GM12878 (cell line): ENCODE results near the gene AMH. TPM values are rescaled to one million over a fixed set of nuclear protein-coding genes. Genes with fewer than 3 reads are reported as not detected.

Experiments
- ATAC-seq: fragments of 200-7000 bp; cut with Tn5 transposase; 3 replicates; pipeline ENCODE4 v1.9.1; 2020; ENCODE audit warnings: mild to moderate bottlenecking, moderate library complexity
- BruUV-seq: library from RNA; stranded (reverse); fragments of 400-500 nt; replicated peaks from 2 replicates; lab custom pipeline; 2021; lab: Mats Ljungman, UMichigan
- CTCF ChIA-PET: fragments of 300-600 bp; sonication (Branson Sonifier 250); formaldehyde crosslinking; extraction: SDS; loops from one replicate; lab custom pipeline; 2021; ENCODE audit warnings: inconsistent platforms; lab: Yijun Ruan, JAX
- POLR2A ChIA-PET: fragments of 350-600 bp; formaldehyde crosslinking; extraction: SDS; loops from one replicate; lab custom pipeline; 2021; ENCODE audit warnings: inconsistent platforms; lab: Charles Lee
- RAD21 ChIA-PET: fragments of 300-600 bp; sonication (Branson Sonifier 250); formaldehyde crosslinking; loops from one replicate; lab custom pipeline; 2023; ENCODE audit warnings: antibody characterized with exemption; ENCODE audit not compliant: unreplicated experiment; lab: Charles Lee
- SMC1A ChIA-PET: fragments of 300-600 bp; sonication (Branson Sonifier 250); formaldehyde crosslinking; loops from one replicate; lab custom pipeline; 2023; ENCODE audit not compliant: unreplicated experiment, uncharacterized antibody; lab: Charles Lee
- DNase-seq: peaks from one replicate; pipeline ENCODE4 v3.0.0-alpha.2; 2011; ENCODE audit warnings: low read depth, low spot score
- FAIRE-seq: peaks from 3 replicates; lab custom pipeline; 2011; peaks lifted over from hg19 to GRCh38; lab: Jason Lieb, UNC
- H2AFZ ChIP-seq: 2 replicates; pipeline ENCODE4 v1.6.0; 2011; ENCODE audit warnings: low read depth, low read length, control low read depth; ENCODE audit not compliant: control insufficient read depth
- H3K27ac ChIP-seq: 2 replicates; pipeline ENCODE4 v1.5.1; 2011; ENCODE audit warnings: control low read depth; ENCODE audit not compliant: control insufficient read depth, insufficient read depth
- H3K27me3 ChIP-seq, 2 experiments: replicated peaks in 1 of 2; 2 replicates each; pipeline versions ENCODE4 v1.6.0 to v1.6.1; 2011; ENCODE audit warnings: low read length in 1 of 2; ENCODE audit not compliant: control insufficient read depth in 2 of 2, insufficient read depth in 2 of 2
- H3K36me3 ChIP-seq, 2 experiments: 2 replicates each; pipeline ENCODE4 v1.5.1; 2011; ENCODE audit warnings: low read length in 1 of 2; ENCODE audit not compliant: control insufficient read depth in 2 of 2, insufficient read depth in 2 of 2
- H3K4me1 ChIP-seq: 2 replicates; pipeline ENCODE4 v1.6.1; 2011; ENCODE audit warnings: mild to moderate bottlenecking, low read length, moderate library complexity, mixed read lengths; ENCODE audit not compliant: control insufficient read depth, insufficient read depth
- H3K4me2 ChIP-seq: 2 replicates; pipeline ENCODE4 v1.6.0; 2011; ENCODE audit warnings: control low read depth; ENCODE audit not compliant: control insufficient read depth, insufficient read depth
- H3K4me3 ChIP-seq: fragments of 200-600 bp; sonication (generic); 2 replicates; pipeline ENCODE4 v1.5.1; 2016
- H3K79me2 ChIP-seq: 2 replicates; pipeline ENCODE4 v1.6.0; 2011; ENCODE audit warnings: low read length; ENCODE audit not compliant: control insufficient read depth, insufficient read depth
- H3K9ac ChIP-seq: 2 replicates; pipeline ENCODE4 v1.8.0; 2011; ENCODE audit warnings: low read length, control low read depth, mixed read lengths; ENCODE audit not compliant: control insufficient read depth, insufficient read depth
- H3K9me3 ChIP-seq: replicated peaks from 3 replicates; pipeline ENCODE4 v1.5.1; 2011; ENCODE audit warnings: mild to moderate bottlenecking, low read length; ENCODE audit not compliant: control insufficient read depth, insufficient read depth
- H4K20me1 ChIP-seq: 2 replicates; pipeline ENCODE4 v1.6.0; 2011; ENCODE audit not compliant: control insufficient read depth, insufficient read depth
- CBX5 ChIP-seq: sonication (generic); IDR thresholded peaks from 2 replicates; pipeline ENCODE4 v1.6.1; 2016; ENCODE audit warnings: low read depth, moderate library complexity, mild to moderate bottlenecking, inconsistent platforms
- EP300 ChIP-seq, 2 experiments: fragments of 150-350 bp in 1 of 2; IDR thresholded peaks; 2 replicates each; pipeline ENCODE4 v1.6.1; 2011 to 2012; ENCODE audit warnings: low read depth in 2 of 2, low read length in 2 of 2, borderline replicate concordance in 1 of 2, improper control_type of control experiment in 1 of 2, inconsistent platforms in 1 of 2; ENCODE audit not compliant: control insufficient read depth in 1 of 2
- POLR2A ChIP-seq: IDR thresholded peaks from 2 replicates; pipeline ENCODE4 v1.6.1; 2011; ENCODE audit warnings: low read depth, mild to moderate bottlenecking, low read length
- SREBF1 ChIP-seq: IDR thresholded peaks from 2 replicates; pipeline ENCODE4 v1.6.1; 2012; ENCODE audit warnings: mild to moderate bottlenecking, low read length
- STAT3 ChIP-seq: IDR thresholded peaks from 2 replicates; pipeline ENCODE4 v1.6.1; 2011; ENCODE audit warnings: low read depth, low read length, improper control_type of control experiment
- WGBS: methylation state at CpG from one replicate; pipeline ENCODE4 v1.1.6; 2016; ENCODE audit warnings: low lambda C conversion rate; ENCODE audit not compliant: insufficient replicate concordance, insufficient coverage; ENCODE audit errors: missing lambda C conversion rate; 5-methylcytosine and 5-hydroxymethylcytosine counted together
- in situ Hi-C: fragments of 300-500 bp; cut with MboI; formaldehyde crosslinking; loops from 9 replicates; pipeline ENCODE4 v1.14.3; 2018; ENCODE audit warnings: mixed read lengths
- intact Hi-C: fragments of 100-400 bp; cut with micrococcal nuclease; formaldehyde crosslinking; loops from one replicate; pipeline ENCODE4 v1.14.2; 2022; ENCODE audit not compliant: unreplicated experiment
- polyA plus RNA-seq, 11 experiments: library from polyadenylated mRNA; depleted of rRNA in 4 of 11; unstranded in 6 of 11; stranded (reverse) in 5 of 11; fragments of >200 nt; fragmentation: Nextera tagmentation in 4 of 11; fragmentation: Illumina TruSeq in 1 of 11; extraction: Ambion mirVana in 4 of 11; extraction: Trizol in 1 of 11; gene quantifications; 1 replicate in 1 of 11; 2 replicates in 10 of 11; pipeline versions ENCODE4 v1.2.1 to v1.2.3, GENCODE V29; 2011 to 2016; ENCODE audit warnings: inconsistent platforms in 2 of 11, missing spikeins in 2 of 11, low read depth in 1 of 11
- total RNA-seq, 4 experiments: library from RNA; depleted of rRNA in 3 of 4; stranded (reverse); fragments of >200 nt in 3 of 4; fragmentation: Illumina TruSeq in 1 of 4; extraction: Trizol in 1 of 4; gene quantifications; 2 replicates each; pipeline versions ENCODE4 v1.2.1 to v1.2.3, GENCODE V29; 2013 to 2021

The AMH gene
- total and polyA plus RNA-seq, 10 of the 15 experiments (the other 5 are each of a cell fraction or from before 2014, with no cell fraction given): 0.17 to 3.5 (median 0.81) TPM; not detected in 4

DNA sequence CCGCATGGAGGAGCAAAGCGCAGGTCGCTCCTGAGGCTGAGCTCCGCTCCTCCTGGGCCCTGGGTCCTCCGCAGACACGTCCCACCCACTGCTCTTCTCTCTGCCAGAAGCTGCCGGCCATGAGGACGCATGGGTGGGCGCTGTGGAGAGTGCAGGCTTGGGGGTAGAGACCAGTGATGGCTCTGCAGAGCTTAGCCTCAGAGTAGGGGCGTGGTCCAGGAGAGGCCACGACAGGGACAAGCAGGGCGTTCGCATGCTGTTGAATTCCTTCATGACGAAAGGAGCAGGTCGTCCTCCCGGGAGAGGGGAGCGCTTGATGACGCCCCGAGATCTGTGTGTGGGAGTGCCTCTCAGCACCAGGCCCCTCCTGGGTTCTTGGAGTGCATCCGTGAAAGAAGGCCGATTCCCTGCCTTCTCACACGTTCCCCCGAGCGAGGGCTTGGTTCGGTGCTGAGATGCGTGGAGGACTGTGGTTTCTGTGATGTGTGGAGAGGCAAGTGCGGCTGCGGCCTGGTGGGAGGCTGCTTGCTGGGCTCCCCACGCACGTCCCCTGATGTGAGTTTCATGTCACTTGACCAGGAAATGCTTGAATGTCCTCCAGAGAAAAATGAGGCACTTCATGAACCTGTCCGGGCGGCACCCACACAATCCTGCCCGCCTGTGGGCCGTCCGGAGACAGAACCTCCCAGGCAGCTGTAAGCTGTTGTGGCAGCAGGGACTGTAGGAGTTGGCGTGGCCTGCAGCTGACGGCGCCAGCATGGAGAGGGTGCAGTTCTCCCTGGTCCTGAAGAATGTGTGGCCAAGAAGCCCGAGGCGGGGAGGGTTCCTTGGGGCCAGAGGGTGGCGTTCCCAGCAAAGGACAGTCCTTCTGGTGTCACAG is 8.0 kb upstream of the AMH start:
- Histone ChIP-seq H3K27ac (no peak overlapping the region), H3K36me3 (peaks cover 15 to 33% of the 10 kb centered on the region in 2 experiments; a peak in 3 of 4 replicates), H3K9ac (no peak overlapping the region; the same call in 1 of the 2 replicates), H3K4me1 (peaks cover 13% of the 10 kb centered on the region), H4K20me1 (peaks cover 27% of the 10 kb centered on the region), H3K27me3 (no peaks in the 10 kb centered on the region), H2AFZ (no peak overlapping the region), H3K79me2 (peaks cover 66% of the 10 kb centered on the region), H3K9me3 (no peaks in the 10 kb centered on the region), H3K4me3 (peak overlapping the region; percentile 81; the same call in 1 of the 2 replicates), H3K4me2 (peak overlapping the region; percentile 88)
- no TSS peak for BruUV-seq
- CTCF ChIA-PET: interaction anchor here (1.1 to 4.7 kb wide), 5 partner anchors 20 to 396 kb away, joined by 4 to 130 read pairs (median 15); no protein-coding TSS in a partner anchor
- FAIRE-seq (no peak), ATAC-seq (no peak), DNase-seq (no peak)
- in situ Hi-C loops: no loop called here
- SMC1A ChIA-PET: interaction anchor here (0.6 to 4.3 kb wide), 5 partner anchors 17 to 93 kb away, joined by 4 to 46 read pairs (median 30); no protein-coding TSS in a partner anchor
- intact Hi-C loops: no loop called here
- WGBS: 88% methylated on average over 41 of the region's 41 CpGs
- POLR2A ChIA-PET: interaction anchor here (1.4 to 4.0 kb wide), 2 partner anchors 30 to 379 kb away, joined by 3 to 36 read pairs; no protein-coding TSS in a partner anchor
- TF ChIP-seq POLR2A: peak; percentile 54
- no peak for TF ChIP-seq EP300 (IDR thresholded peaks at IDR 0.05; ENCODE audit: borderline replicate concordance in 1 of 2, control insufficient read depth in 1 of 2, low read depth in 2 of 2, low read length in 2 of 2)
- no peak for TF ChIP-seq CBX5
- TF ChIP-seq SREBF1: no peak
- TF ChIP-seq STAT3: no peak
- RAD21 ChIA-PET: interaction anchor here (0.9 to 4.2 kb wide), 6 partner anchors 19 to 90 kb away, joined by 3 to 72 read pairs (median 14); partner anchors contain the start of gene AP3D1
